SK-N-SH treated with all-trans-retinoic acid at 6 μM for 48 hours (cell line): ENCODE measurements around the gene RIC8A.

Experiments used
- ATAC-seq: fragments of 200-7000 bp; cut with Tn5 transposase; 3 replicates; pipeline ENCODE4 v1.9.1; 2020; ENCODE audit warnings: mild to moderate bottlenecking, moderate library complexity
- ARNTL ChIP-seq: fragments of 450-650 bp; formaldehyde crosslinking; IDR thresholded peaks from 2 replicates; pipeline ENCODE4 v1.5.0; 2020; ENCODE audit warnings: low read depth, mild to moderate bottlenecking, moderate library complexity, borderline replicate concordance
- BACH2 ChIP-seq: fragments of 250-450 bp; sonication (Bioruptor Pico); IDR thresholded peaks from 2 replicates; pipeline ENCODE4 v1.9.0; 2021; ENCODE audit warnings: mild to moderate bottlenecking, borderline replicate concordance
- CSDC2 ChIP-seq: fragments of 250-450 bp; sonication (Bioruptor Pico); IDR thresholded peaks from 2 replicates; pipeline ENCODE4 v1.5.0; 2020; ENCODE audit warnings: mild to moderate bottlenecking, moderate library complexity
- ESRRG ChIP-seq: fragments of 250-450 bp; sonication (Bioruptor Pico); IDR thresholded peaks from 2 replicates; pipeline ENCODE4 v1.6.1; 2021; ENCODE audit warnings: mild to moderate bottlenecking
- GLIS3 ChIP-seq: fragments of 250-450 bp; sonication (Bioruptor Pico); IDR thresholded peaks from 2 replicates; pipeline ENCODE4 v1.5.0; 2020; ENCODE audit warnings: mild to moderate bottlenecking, moderate library complexity
- ISL1 ChIP-seq: fragments of 250-450 bp; sonication (Bioruptor Pico); IDR thresholded peaks from 2 replicates; pipeline ENCODE4 v2.1.2; 2022; ENCODE audit warnings: mild to moderate bottlenecking, moderate library complexity
- OSR1 ChIP-seq: fragments of 250-450 bp; sonication (Bioruptor Pico); IDR thresholded peaks from 2 replicates; pipeline ENCODE4 v1.8.0; 2022; ENCODE audit warnings: moderate library complexity, mild to moderate bottlenecking, inconsistent platforms
- RARB ChIP-seq: fragments of 250-450 bp; sonication (Bioruptor Pico); IDR thresholded peaks from 2 replicates; pipeline ENCODE4 v1.8.0; 2021; ENCODE audit warnings: mild to moderate bottlenecking, moderate library complexity
- SNAI2 ChIP-seq: fragments of 250-450 bp; sonication (Bioruptor Pico); IDR thresholded peaks from 2 replicates; pipeline ENCODE4 v1.5.0; 2020; ENCODE audit warnings: mild to moderate bottlenecking, moderate library complexity
- TCF4 ChIP-seq: fragments of 250-450 bp; sonication (Bioruptor Pico); IDR thresholded peaks from 2 replicates; pipeline ENCODE4 v1.8.0; 2021; ENCODE audit warnings: mild to moderate bottlenecking, moderate library complexity, borderline replicate concordance
- TOX ChIP-seq: fragments of 250-450 bp; sonication (Bioruptor Pico); IDR thresholded peaks from 2 replicates; pipeline ENCODE4 v1.8.0; 2021; ENCODE audit warnings: mild to moderate bottlenecking, moderate library complexity, borderline replicate concordance
- ZFP3 ChIP-seq: fragments of 250-450 bp; sonication (Bioruptor Pico); IDR thresholded peaks from 2 replicates; pipeline ENCODE4 v1.5.0; 2020; ENCODE audit warnings: mild to moderate bottlenecking, moderate library complexity
- ZFP30 ChIP-seq: fragments of 450-650 bp; formaldehyde crosslinking; IDR thresholded peaks from 2 replicates; pipeline ENCODE4 v1.5.0; 2022; ENCODE audit warnings: mild to moderate bottlenecking, moderate library complexity
- ZNF565 ChIP-seq: fragments of 450-650 bp; formaldehyde crosslinking; conservative IDR thresholded peaks from 2 replicates; pipeline ENCODE4 v1.5.0; 2020; ENCODE audit warnings: low read depth, mild to moderate bottlenecking, moderate library complexity
- ZNF70 ChIP-seq: fragments of 450-650 bp; formaldehyde crosslinking; IDR thresholded peaks from 2 replicates; pipeline ENCODE4 v1.5.0; 2020; ENCODE audit warnings: mild to moderate bottlenecking, moderate library complexity
- ZNF8 ChIP-seq: fragments of 450-650 bp; formaldehyde crosslinking; IDR thresholded peaks from 2 replicates; pipeline ENCODE4 v1.5.0; 2020; ENCODE audit warnings: mild to moderate bottlenecking, moderate library complexity
- TF ChIP-seq, protein P1 (sequence below): fragments of 250-450 bp; sonication (Bioruptor Pico); IDR thresholded peaks from 2 replicates; pipeline ENCODE4 v1.8.0; 2020; ENCODE audit warnings: mild to moderate bottlenecking, moderate library complexity, borderline replicate concordance
- TF ChIP-seq, protein P2 (sequence below): fragments of 250-450 bp; sonication (Bioruptor Pico); IDR thresholded peaks from 2 replicates; pipeline ENCODE4 v1.5.1; 2020; ENCODE audit warnings: low read depth, mild to moderate bottlenecking, moderate library complexity
- TF ChIP-seq, protein P3 (sequence below): fragments of 250-450 bp; sonication (Bioruptor Pico); IDR thresholded peaks from 2 replicates; pipeline ENCODE4 v1.5.0; 2020; ENCODE audit warnings: mild to moderate bottlenecking, moderate library complexity
- TF ChIP-seq, protein P4 (sequence below): fragments of 250-450 bp; sonication (Bioruptor Pico); IDR thresholded peaks from 2 replicates; pipeline ENCODE4 v1.8.0; 2021; ENCODE audit warnings: low read depth, mild to moderate bottlenecking, moderate library complexity, borderline replicate concordance

RIC8A gene

DNA sequence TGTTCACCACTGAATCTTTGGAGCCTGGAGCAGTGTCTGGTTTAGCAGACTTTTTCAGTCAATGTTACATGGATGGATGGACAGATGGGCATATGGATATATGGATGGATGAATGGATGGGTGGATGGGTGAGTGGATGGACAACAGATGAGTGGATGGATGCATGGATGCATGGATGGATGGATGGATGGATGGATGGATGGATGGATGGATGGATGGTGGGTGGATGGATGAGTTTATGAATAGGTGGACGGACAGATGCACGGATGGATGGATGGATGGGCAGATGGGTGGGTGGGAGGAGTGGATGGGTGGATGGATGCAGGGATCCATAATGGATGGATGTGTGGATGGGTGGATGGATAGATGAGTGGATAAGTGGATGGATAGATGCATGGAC is 48.3 kb downstream of the RIC8A start:
- TF ChIP-seq SNAI2 (CRISPR knock-in tag) (no peak), ESRRG (CRISPR knock-in tag) (no peak), CSDC2 (CRISPR knock-in tag) (no peak), ISL1 (no peak), ZFP3 (CRISPR knock-in tag) (no peak), ZFP30 (CRISPR knock-in tag) (no peak), OSR1 (CRISPR knock-in tag) (no peak), ZNF565 (CRISPR knock-in tag) (no peak)
- TF ChIP-seq, protein P1, sequence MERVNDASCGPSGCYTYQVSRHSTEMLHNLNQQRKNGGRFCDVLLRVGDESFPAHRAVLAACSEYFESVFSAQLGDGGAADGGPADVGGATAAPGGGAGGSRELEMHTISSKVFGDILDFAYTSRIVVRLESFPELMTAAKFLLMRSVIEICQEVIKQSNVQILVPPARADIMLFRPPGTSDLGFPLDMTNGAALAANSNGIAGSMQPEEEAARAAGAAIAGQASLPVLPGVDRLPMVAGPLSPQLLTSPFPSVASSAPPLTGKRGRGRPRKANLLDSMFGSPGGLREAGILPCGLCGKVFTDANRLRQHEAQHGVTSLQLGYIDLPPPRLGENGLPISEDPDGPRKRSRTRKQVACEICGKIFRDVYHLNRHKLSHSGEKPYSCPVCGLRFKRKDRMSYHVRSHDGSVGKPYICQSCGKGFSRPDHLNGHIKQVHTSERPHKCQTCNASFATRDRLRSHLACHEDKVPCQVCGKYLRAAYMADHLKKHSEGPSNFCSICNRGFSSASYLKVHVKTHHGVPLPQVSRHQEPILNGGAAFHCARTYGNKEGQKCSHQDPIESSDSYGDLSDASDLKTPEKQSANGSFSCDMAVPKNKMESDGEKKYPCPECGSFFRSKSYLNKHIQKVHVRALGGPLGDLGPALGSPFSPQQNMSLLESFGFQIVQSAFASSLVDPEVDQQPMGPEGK (CRISPR knock-in tag), result no peak
- ATAC-seq, result no peak

DNA sequence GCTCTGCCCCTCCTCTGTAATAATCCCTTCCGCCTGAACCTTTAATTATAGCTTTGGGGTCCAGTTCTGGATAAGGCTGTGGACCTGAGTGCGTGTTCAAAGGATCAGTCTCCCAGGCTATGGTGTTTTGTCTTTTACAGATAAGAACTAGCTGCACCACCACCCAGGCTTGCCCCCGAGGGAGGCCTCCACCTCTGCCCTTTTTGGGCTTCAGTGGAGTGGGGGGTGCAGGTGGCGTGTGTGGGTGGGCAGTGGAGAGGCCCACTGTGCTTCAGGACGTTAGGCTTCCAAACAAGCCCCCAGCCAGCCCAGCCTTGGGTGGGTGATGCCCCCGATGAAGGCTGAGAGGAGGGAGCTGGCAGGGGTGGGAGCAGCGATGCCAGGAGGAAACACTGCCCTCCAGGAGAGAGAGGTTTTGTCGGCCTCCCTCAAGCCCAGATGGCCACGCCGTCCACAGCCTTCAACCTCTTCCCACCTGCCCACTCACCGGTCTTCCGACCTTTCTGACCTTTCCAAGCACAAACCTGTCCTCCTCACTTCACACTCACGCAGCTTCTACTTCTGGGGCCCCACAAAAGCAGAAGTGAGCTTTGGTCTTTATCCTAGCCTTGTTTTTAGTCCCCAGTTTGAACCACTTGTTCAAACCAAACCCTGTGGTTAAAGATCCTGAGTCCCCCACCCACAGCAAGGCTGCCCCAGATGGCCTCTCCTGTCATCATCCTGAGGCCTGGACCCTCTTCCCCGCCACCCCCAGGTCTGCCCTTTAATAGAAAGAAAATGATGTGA is 49.6 kb downstream of the RIC8A start:
- ATAC-seq, result no peak
- TF ChIP-seq CSDC2 (CRISPR knock-in tag) (no peak), RARB (CRISPR knock-in tag) (no peak), ZFP3 (CRISPR knock-in tag) (no peak), OSR1 (CRISPR knock-in tag) (no peak), SNAI2 (CRISPR knock-in tag) (no peak), ZNF8 (CRISPR knock-in tag) (no peak), GLIS3 (CRISPR knock-in tag) (no peak), ZNF70 (CRISPR knock-in tag) (no peak), ZNF565 (CRISPR knock-in tag) (no peak), ZFP30 (CRISPR knock-in tag) (no peak), ARNTL (CRISPR knock-in tag) (no peak), ESRRG (CRISPR knock-in tag) (no peak)
- TF ChIP-seq, protein P2, sequence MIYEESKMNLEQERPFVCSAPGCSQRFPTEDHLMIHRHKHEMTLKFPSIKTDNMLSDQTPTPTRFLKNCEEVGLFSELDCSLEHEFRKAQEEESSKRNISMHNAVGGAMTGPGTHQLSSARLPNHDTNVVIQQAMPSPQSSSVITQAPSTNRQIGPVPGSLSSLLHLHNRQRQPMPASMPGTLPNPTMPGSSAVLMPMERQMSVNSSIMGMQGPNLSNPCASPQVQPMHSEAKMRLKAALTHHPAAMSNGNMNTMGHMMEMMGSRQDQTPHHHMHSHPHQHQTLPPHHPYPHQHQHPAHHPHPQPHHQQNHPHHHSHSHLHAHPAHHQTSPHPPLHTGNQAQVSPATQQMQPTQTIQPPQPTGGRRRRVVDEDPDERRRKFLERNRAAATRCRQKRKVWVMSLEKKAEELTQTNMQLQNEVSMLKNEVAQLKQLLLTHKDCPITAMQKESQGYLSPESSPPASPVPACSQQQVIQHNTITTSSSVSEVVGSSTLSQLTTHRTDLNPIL, result no peak
- TF ChIP-seq, protein P3, sequence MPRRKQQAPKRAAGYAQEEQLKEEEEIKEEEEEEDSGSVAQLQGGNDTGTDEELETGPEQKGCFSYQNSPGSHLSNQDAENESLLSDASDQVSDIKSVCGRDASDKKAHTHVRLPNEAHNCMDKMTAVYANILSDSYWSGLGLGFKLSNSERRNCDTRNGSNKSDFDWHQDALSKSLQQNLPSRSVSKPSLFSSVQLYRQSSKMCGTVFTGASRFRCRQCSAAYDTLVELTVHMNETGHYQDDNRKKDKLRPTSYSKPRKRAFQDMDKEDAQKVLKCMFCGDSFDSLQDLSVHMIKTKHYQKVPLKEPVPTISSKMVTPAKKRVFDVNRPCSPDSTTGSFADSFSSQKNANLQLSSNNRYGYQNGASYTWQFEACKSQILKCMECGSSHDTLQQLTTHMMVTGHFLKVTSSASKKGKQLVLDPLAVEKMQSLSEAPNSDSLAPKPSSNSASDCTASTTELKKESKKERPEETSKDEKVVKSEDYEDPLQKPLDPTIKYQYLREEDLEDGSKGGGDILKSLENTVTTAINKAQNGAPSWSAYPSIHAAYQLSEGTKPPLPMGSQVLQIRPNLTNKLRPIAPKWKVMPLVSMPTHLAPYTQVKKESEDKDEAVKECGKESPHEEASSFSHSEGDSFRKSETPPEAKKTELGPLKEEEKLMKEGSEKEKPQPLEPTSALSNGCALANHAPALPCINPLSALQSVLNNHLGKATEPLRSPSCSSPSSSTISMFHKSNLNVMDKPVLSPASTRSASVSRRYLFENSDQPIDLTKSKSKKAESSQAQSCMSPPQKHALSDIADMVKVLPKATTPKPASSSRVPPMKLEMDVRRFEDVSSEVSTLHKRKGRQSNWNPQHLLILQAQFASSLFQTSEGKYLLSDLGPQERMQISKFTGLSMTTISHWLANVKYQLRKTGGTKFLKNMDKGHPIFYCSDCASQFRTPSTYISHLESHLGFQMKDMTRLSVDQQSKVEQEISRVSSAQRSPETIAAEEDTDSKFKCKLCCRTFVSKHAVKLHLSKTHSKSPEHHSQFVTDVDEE, result no peak
- TF ChIP-seq, all 23 proteins: peak for 0

DNA sequence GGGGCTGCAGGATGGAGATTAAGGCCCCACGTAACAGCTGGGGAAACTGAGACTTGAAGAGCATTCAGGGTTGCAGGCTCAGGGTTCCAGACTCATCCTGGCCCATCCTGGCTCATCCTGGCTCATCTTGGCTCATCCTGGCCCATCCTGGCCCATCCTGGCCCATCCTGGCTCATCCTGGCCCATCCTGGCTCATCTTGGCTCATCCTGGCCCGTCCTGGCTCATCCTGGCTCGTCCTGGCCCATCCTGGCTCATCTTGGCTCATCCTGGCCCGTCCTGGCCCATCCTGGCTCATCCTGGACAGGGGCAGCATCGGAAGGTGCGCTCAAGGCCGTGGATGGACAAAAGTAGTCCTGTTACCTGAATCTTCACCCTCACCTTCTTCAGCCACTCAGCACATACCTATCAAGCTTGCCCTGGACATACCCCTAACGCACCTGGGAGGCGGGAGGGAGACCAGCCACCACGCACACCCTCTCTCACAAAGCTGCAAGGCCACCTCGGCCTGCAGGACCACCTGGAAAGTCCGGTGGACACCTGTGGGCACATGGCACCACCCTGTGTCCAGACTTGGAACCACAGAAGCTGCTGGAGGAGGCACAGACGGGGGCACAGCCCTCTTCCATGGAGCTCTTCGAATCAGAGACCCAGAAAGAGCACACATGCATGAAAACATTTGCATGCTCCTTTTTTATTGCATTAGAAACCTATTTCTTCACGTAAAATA is 50.4 kb downstream of the RIC8A start:
- 0 out of 3 replicates have a peak, but pooled peaks have one; percentile 41 for ATAC-seq
- no peak for TF ChIP-seq BACH2 (CRISPR knock-in tag)
- TF ChIP-seq ZNF70 (CRISPR knock-in tag), result no peak
- TF ChIP-seq ARNTL (CRISPR knock-in tag), result no peak
- TF ChIP-seq SNAI2 (CRISPR knock-in tag), result no peak
- TF ChIP-seq RARB (CRISPR knock-in tag), result no peak
- no peak for TF ChIP-seq ESRRG (CRISPR knock-in tag)
- no peak for TF ChIP-seq ZNF565 (CRISPR knock-in tag)
- TF ChIP-seq, protein P2, result no peak
- TF ChIP-seq TCF4 (CRISPR knock-in tag), result no peak
- TF ChIP-seq, protein P3, result no peak
- TF ChIP-seq, protein P4, sequence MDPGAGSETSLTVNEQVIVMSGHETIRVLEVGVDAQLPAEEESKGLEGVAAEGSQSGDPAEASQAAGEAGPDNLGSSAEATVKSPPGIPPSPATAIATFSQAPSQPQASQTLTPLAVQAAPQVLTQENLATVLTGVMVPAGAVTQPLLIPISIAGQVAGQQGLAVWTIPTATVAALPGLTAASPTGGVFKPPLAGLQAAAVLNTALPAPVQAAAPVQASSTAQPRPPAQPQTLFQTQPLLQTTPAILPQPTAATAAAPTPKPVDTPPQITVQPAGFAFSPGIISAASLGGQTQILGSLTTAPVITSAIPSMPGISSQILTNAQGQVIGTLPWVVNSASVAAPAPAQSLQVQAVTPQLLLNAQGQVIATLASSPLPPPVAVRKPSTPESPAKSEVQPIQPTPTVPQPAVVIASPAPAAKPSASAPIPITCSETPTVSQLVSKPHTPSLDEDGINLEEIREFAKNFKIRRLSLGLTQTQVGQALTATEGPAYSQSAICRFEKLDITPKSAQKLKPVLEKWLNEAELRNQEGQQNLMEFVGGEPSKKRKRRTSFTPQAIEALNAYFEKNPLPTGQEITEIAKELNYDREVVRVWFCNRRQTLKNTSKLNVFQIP (CRISPR knock-in tag), result no peak
- TF ChIP-seq GLIS3 (CRISPR knock-in tag), result no peak
- TF ChIP-seq ZNF8 (CRISPR knock-in tag), result no peak
- TF ChIP-seq TOX (CRISPR knock-in tag), result no peak
- no peak for TF ChIP-seq CSDC2 (CRISPR knock-in tag)
- TF ChIP-seq, protein P1 (CRISPR knock-in tag), result no peak
